Prostate gland (tissue), 2 donors: ENCODE results near the gene ERC2. TPM values are rescaled to one million over a fixed set of nuclear protein-coding genes. Genes with fewer than 3 reads are reported as not detected.

Source experiments
- DNase-seq: peaks from one replicate; pipeline ENCODE4 v3.0.0-alpha.2; 2019; ENCODE audit warnings: low spot score
- H3K27ac ChIP-seq, 2 donors: fragments of 200-600 bp; sonication (generic); 2 replicates each; pipeline ENCODE4 v1.5.1; 2017 to 2019
- H3K27me3 ChIP-seq: fragments of 200-600 bp; sonication (generic); replicated peaks from 2 replicates; pipeline ENCODE4 v1.5.1; 2019; ENCODE audit not compliant: insufficient read depth
- H3K36me3 ChIP-seq, 2 donors: fragments of 200-600 bp; sonication (generic); 1 replicate in 1 of 2; 2 replicates in 1 of 2; pipeline versions ENCODE4 v1.5.1 to v1.8.1; 2017 to 2019
- H3K4me1 ChIP-seq: fragments of 200-600 bp; sonication (generic); replicated peaks from 2 replicates; pipeline ENCODE4 v1.5.1; 2019
- H3K4me3 ChIP-seq, 2 donors: fragments of 200-600 bp; sonication (generic); 2 replicates each; pipeline ENCODE4 v1.5.1; 2017 to 2019
- H3K9me3 ChIP-seq: fragments of 200-600 bp; sonication (generic); 2 replicates; pipeline ENCODE4 v1.5.1; 2017
- CTCF ChIP-seq, 4 experiments: fragments of 200-600 bp in 2 of 4; fragments of 450-650 bp in 2 of 4; sonication (generic) in 2 of 4; IDR thresholded peaks; 1 replicate in 3 of 4; 2 replicates in 1 of 4; pipeline ENCODE4 v1.5.1; 2016 to 2019; ENCODE audit warnings: antibody characterized with exemption in 4 of 4, mild to moderate bottlenecking in 2 of 4, moderate library complexity in 2 of 4
- POLR2A ChIP-seq: fragments of 450-650 bp; IDR thresholded peaks from one replicate; pipeline ENCODE4 v1.6.1; 2016; ENCODE audit warnings: antibody characterized with exemption, mild to moderate bottlenecking
- POLR2AphosphoS5 ChIP-seq: sonication (generic); formaldehyde crosslinking; IDR thresholded peaks from one replicate; pipeline ENCODE4 v1.6.1; 2017; ENCODE audit warnings: antibody characterized with exemption
- WGBS: methylation state at CpG from one replicate; pipeline ENCODE4 v1.1.5; 2018; 5-methylcytosine and 5-hydroxymethylcytosine counted together
- intact Hi-C: fragments of 100-400 bp; cut with DNase I; formaldehyde crosslinking; loops from one replicate; pipeline ENCODE4 v1.14.2; 2022
- total RNA-seq, 2 donors: library from RNA; depleted of rRNA; stranded (reverse); fragments of >200 nt; gene quantifications; one replicate each; pipeline ENCODE4 v1.1.0, GENCODE V29; 2016

Gene ERC2
- total RNA-seq, 2 donors from 2014 or later = 1.0 to 2.7 TPM

DNA sequence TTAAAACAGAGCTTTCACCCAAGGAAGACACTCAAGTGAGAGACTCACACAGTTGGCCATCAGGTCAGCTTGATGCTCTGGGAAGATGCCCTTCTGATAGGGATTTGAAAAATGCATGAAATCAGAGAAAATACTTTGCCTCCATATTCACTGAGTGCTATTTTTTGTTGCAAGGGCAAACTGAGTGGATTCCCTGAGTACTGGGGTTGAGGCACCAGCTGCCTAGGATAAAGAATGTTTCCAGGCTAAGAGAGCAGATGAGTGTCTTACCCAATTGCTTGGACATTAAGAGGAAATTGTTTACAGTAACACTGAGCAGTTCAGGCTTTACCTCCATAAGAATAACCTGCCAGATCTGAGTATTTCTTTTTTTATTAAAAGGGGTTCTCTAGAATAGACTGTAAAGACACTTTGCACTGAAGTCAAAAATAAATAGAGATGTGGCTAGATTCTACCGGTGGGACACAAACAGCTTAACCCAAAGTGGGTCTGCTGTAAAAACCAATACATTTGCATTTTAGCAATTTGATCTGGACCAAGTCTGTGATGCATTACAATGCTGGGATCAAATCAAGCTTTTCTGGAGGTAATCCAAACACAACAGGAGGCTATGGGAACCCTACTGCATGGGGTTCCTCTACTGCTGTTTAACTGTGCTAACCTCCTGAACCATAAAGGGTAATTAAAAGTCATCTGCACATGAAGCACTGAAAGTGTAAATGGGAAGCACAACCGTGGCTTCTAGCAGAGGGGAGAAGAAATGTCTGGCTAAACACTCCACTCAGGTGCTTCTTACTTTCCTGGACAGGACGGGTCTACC is 742.4 kb downstream of the ERC2 start:
- intact Hi-C loops = loop anchor here (10.0 kb wide), 1 partner anchor 771 kb away; no protein-coding TSS in a partner anchor
- DNase-seq = no peak
- Histone ChIP-seq H3K27ac (no peak overlapping the region), H3K27me3 (no peaks in the 10 kb centered on the region), H3K36me3 (no peaks in the 10 kb centered on the region), H3K4me3 (no peak overlapping the region), H3K9me3 (no peaks in the 10 kb centered on the region), H3K4me1 (no peaks in the 10 kb centered on the region)
- WGBS = 56% methylated on average over 3 of the region's 3 CpGs
- TF ChIP-seq POLR2AphosphoS5 = no peak
- TF ChIP-seq POLR2A = no peak
- TF ChIP-seq CTCF (IDR thresholded peaks at IDR 0.05) = no peak

DNA sequence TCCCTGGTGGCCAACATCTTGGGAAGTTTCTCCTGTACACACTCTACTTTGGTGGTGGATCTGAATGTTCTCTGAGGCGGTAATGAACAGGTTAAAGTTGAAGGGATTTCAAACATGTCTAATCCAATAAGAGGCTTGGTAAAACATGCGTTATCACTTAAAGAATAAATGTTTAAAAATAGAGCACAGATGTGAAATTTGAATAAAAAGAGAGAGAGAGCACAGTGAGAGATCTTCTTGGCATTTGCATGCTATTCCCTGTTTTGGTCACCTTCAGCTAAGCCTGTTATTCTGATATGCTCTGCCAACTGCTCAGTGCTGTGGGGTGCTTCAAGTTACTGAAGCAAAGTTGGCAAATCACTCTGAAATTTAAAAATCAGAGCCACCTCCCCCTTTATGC is 743.4 kb downstream of the ERC2 start:
- Histone ChIP-seq H3K36me3 (no peaks in the 10 kb centered on the region), H3K9me3 (no peaks in the 10 kb centered on the region), H3K27ac (no peak overlapping the region), H3K4me1 (no peaks in the 10 kb centered on the region), H3K4me3 (no peak overlapping the region), H3K27me3 (no peaks in the 10 kb centered on the region)
- WGBS = 69% methylated on average over 2 of the region's 2 CpGs
- no peak for DNase-seq
- intact Hi-C loops = loop anchor here (10.0 kb wide), 1 partner anchor 770 kb away; no protein-coding TSS in a partner anchor
- TF ChIP-seq POLR2A (no peak), CTCF (IDR thresholded peaks at IDR 0.05) (no peak), POLR2AphosphoS5 (no peak)

DNA sequence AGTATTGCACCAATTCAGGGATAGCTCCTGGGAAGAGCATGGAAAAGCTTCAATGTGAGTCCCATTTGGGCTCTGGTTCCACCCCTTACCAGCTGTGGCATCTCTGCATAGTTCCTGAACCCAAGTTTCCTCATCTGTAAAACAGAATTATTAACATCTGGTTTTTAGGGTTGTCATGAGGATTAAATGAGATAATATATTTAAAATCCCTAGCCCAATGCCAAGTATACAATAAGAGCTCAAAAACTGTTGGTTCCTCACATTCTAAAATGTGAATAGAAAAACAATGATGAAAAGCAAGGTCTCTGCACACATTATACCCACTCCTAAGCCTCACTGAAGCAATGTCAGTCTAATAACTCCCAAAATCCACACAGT is 743.9 kb downstream of the ERC2 start:
- H3K9me3 ChIP-seq = no peaks in the 10 kb centered on the region

GRCh38 chr3:55723653-55724406 is 744.4 kb downstream of the ERC2 start:
- intact Hi-C loops = loop anchor here (10.0 kb wide), 1 partner anchor 769 kb away; no protein-coding TSS in a partner anchor
- H3K27me3 ChIP-seq = no peaks in the 10 kb centered on the region
- no peak for DNase-seq
- whole genome bisulfite sequencing = 79% methylated on average over 5 of the region's 5 CpGs
- H3K4me3 ChIP-seq = no peak overlapping the region
- no peaks in the 10 kb centered on the region for H3K9me3 ChIP-seq
- no peaks in the 10 kb centered on the region for H3K4me1 ChIP-seq
- no peaks in the 10 kb centered on the region for H3K36me3 ChIP-seq
- TF ChIP-seq CTCF (IDR thresholded peaks at IDR 0.05) (no peak), POLR2A (no peak), POLR2AphosphoS5 (no peak)
- H3K27ac ChIP-seq = no peak overlapping the region

More for the DNA sequence above, 743.9 kb downstream of the ERC2 start:
- Histone ChIP-seq H3K27ac (no peak overlapping the region), H3K36me3 (no peaks in the 10 kb centered on the region), H3K4me1 (no peaks in the 10 kb centered on the region), H3K27me3 (no peaks in the 10 kb centered on the region), H3K4me3 (no peak overlapping the region)
- no peak for TF ChIP-seq POLR2A
- TF ChIP-seq CTCF (IDR thresholded peaks at IDR 0.05) = no peak
- no peak for TF ChIP-seq POLR2AphosphoS5
- intact Hi-C loops = loop anchor here (10.0 kb wide), 1 partner anchor 770 kb away; no protein-coding TSS in a partner anchor
- no peak for DNase-seq
